ENCODE results near the gene BMP6.

Gene BMP6

DNA sequence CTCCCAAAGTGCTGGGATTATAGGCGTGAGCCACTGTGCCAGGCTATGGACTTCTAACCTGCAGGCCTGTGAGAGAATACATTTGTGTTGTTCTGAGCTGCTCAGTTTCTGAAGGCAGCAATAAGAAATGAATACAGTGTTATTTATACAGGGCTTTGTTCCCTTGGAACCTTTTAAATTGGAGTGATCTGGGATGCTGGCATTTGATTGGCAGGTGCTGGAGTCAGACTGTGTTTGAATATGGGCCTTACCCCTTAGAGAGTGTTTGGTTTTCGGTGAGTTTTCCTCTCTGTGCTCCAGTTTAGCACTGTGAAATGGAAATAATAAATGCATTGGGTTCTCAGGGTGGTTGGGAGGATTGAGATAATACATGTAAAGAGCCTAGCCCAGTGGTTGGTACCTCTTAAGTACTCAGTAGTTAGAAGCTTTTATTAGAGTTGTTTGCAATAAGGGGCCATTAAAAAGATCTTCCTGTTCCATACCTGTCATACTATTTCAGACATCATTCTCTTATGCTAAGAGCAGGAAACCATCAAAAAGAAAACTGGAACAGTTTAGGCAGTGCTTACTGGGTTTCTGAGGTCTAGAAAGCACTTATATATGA is 22.1 kb downstream of the BMP6 start:
- Mint-ChIP-seq H3K27me3 (ENCODE audit: low read depth) (no peaks in the 10 kb centered on the region), H3K27ac (no peak overlapping the region), H3K36me3 (ENCODE audit: low read depth) (no peaks in the 10 kb centered on the region), H3K9me3 (no peaks in the 10 kb centered on the region), H3K4me1 (ENCODE audit: low read depth) (no peaks in the 10 kb centered on the region), H3K4me3 (no peak overlapping the region)

DNA sequence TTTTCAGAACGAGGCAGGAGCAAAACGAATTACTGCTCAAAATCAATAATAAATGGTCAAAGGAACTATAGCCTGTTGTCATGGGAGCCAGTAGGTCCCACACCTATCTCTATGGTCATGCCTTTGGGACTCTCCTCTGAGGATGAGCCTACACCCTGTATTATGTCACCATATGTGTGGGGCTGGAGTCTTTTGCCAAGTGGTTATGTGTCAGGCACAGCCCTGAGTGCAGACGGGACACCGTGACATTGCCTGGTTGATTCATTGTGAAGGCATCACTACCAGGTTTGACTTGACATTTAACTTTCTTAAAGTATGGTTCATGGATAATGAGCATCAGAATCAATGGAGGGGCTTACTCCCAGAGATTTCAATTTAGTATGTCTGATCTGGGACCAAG is 23.6 kb downstream of the BMP6 start:
- no peaks in the 10 kb centered on the region for H3K9me3 Mint-ChIP-seq
- H3K4me3 Mint-ChIP-seq, result no peak overlapping the region
- no peaks in the 10 kb centered on the region for H3K4me1 Mint-ChIP-seq (ENCODE audit: low read depth)
- H3K27ac Mint-ChIP-seq, result no peak overlapping the region
- no peaks in the 10 kb centered on the region for H3K36me3 Mint-ChIP-seq (ENCODE audit: low read depth)
- no peaks in the 10 kb centered on the region for H3K27me3 Mint-ChIP-seq (ENCODE audit: low read depth)

DNA sequence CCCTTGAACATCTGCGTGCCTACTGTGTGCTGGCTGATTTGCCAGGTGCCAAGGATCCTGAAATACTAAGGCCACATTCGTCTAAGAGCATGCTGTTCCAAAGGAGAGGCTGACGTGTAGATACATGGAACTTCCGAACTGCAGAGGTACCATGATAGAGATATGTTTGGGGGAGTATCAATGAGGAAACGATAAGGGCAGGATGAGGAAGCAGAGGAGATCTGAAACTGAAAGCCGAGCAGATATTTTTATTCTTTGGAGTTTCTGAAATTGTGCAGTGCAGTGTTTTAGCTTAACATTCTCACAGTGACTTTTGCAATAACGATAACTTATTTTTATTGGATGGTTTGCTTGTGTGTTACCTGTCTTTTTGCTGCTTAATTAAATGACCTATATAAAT is 24.3 kb downstream of the BMP6 start:
- Mint-ChIP-seq H3K9me3 (no peaks in the 10 kb centered on the region), H3K27ac (no peak overlapping the region), H3K4me3 (no peak overlapping the region), H3K36me3 (ENCODE audit: low read depth) (no peaks in the 10 kb centered on the region), H3K4me1 (ENCODE audit: low read depth) (no peaks in the 10 kb centered on the region), H3K27me3 (ENCODE audit: low read depth) (no peaks in the 10 kb centered on the region)

DNA sequence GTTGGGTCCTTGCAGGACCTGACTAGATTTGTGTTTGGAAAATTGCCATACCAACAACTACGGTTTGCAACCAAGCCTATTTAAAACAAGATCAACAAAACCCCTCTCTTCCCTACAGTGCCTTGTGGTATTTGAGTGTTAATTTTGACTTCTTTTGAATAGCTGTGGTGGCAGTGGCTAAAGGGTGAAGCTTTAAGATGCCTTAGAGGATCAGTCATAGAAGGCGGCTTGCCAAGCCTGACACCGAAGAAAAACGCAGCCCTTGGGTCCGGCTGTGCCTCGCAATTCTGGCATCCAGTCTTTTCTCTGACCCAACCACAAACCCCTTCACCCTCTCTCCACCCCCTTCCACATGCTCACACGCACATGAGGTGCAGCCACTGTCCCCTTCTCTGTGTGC is 32.6 kb downstream of the BMP6 start:
- peaks cover 6% of the 10 kb centered on the region for H3K27me3 Mint-ChIP-seq (ENCODE audit: low read depth)
- no peaks in the 10 kb centered on the region for H3K4me1 Mint-ChIP-seq (ENCODE audit: low read depth)
- H3K36me3 Mint-ChIP-seq (ENCODE audit: low read depth), result no peaks in the 10 kb centered on the region
- H3K4me3 Mint-ChIP-seq, result no peak overlapping the region
- H3K9me3 Mint-ChIP-seq, result no peaks in the 10 kb centered on the region
- H3K27ac Mint-ChIP-seq, result no peak overlapping the region

DNA sequence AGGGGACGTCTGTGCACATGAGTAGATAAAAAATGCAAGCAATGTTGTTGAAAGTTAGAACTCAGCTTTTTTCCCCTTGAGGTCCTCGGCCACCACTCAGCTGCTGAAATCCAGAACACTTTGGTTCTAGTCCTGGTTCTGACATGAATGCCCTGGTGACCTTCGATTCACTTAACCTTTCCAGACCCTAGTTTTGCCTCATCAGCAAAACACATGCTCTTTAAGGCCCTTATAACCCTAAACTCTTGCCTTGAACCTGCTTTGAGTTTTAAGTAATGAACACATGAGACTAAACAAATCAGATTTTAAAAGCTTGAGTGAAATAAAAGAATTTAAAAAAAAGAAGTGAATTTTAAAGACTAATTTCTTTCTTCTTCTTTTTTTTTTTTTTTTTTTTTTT is 33.4 kb downstream of the BMP6 start:
- Mint-ChIP-seq H3K4me3 (no peak overlapping the region), H3K9me3 (no peaks in the 10 kb centered on the region), H3K27ac (no peak overlapping the region), H3K36me3 (ENCODE audit: low read depth) (no peaks in the 10 kb centered on the region), H3K4me1 (ENCODE audit: low read depth) (no peaks in the 10 kb centered on the region), H3K27me3 (ENCODE audit: low read depth) (peaks cover 6% of the 10 kb centered on the region)

DNA sequence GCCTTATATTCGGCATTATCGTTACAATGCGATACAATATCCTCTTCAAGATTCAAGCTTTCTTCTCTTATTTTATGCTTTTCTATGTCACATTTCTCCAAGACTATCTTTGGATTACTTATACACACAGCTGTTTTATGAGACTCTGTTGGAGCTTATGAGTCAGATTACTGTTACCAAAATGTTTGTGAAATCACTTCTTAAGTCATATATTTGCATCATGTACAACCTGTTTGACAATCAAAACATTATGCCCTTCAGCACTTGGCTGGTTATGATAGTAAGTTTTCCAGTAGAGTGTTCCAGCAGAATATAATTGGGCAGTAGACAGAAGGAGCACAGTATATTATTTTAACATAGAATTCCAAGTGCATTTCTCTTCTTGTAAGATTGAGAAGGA is 35.2 kb downstream of the BMP6 start:
- no peak overlapping the region for H3K4me3 Mint-ChIP-seq
- peaks cover 4% of the 10 kb centered on the region for H3K27me3 Mint-ChIP-seq (ENCODE audit: low read depth)
- H3K27ac Mint-ChIP-seq, result no peak overlapping the region
- H3K36me3 Mint-ChIP-seq (ENCODE audit: low read depth), result no peaks in the 10 kb centered on the region
- H3K4me1 Mint-ChIP-seq (ENCODE audit: low read depth), result no peaks in the 10 kb centered on the region
- H3K9me3 Mint-ChIP-seq, result no peaks in the 10 kb centered on the region

DNA sequence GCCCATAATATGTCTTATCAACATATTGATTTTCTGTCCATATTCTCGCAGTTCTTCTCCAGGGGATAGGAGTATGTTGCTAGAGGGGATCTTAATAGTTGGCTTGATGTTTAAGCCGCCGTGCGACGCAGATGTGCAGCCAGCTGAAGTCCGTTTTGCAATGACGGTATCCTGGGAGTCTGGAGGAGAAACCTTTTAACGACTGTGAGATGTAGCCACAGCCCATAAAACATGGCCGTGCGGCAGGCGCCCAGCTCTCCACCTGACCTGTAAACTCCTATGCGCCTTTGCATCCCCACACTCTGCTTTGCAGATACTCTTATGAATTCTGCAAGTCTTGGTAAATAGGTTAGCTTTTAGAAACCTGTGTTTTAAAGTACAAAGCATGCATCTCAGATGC is 36.9 kb downstream of the BMP6 start:
- no peak overlapping the region for H3K4me3 Mint-ChIP-seq
- H3K27me3 Mint-ChIP-seq (ENCODE audit: low read depth), result no peaks in the 10 kb centered on the region
- no peaks in the 10 kb centered on the region for H3K4me1 Mint-ChIP-seq (ENCODE audit: low read depth)
- no peaks in the 10 kb centered on the region for H3K36me3 Mint-ChIP-seq (ENCODE audit: low read depth)
- no peak overlapping the region for H3K27ac Mint-ChIP-seq
- no peaks in the 10 kb centered on the region for H3K9me3 Mint-ChIP-seq

DNA sequence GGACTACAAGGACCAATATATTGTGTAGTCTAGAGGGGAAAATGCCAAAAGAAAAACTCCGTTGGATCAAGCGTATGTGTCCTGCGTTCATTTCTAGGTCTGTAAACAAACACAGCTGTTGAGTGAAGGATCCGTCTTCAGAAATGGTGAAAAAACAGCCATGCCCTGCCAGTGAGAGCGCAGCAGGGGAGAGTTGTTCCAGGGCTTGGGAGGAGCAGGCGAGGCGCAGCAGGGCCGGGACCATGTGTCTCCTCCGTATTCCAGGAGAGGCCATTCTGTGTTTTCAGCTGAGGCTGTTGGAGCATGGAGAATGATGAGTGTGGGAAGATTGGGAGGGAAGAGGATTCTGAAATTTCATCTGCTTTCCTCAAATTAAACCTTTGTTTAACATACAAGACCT is 38.0 kb downstream of the BMP6 start:
- H3K9me3 Mint-ChIP-seq, result no peaks in the 10 kb centered on the region
- H3K4me3 Mint-ChIP-seq, result no peak overlapping the region
- H3K36me3 Mint-ChIP-seq (ENCODE audit: low read depth), result no peaks in the 10 kb centered on the region

DNA sequence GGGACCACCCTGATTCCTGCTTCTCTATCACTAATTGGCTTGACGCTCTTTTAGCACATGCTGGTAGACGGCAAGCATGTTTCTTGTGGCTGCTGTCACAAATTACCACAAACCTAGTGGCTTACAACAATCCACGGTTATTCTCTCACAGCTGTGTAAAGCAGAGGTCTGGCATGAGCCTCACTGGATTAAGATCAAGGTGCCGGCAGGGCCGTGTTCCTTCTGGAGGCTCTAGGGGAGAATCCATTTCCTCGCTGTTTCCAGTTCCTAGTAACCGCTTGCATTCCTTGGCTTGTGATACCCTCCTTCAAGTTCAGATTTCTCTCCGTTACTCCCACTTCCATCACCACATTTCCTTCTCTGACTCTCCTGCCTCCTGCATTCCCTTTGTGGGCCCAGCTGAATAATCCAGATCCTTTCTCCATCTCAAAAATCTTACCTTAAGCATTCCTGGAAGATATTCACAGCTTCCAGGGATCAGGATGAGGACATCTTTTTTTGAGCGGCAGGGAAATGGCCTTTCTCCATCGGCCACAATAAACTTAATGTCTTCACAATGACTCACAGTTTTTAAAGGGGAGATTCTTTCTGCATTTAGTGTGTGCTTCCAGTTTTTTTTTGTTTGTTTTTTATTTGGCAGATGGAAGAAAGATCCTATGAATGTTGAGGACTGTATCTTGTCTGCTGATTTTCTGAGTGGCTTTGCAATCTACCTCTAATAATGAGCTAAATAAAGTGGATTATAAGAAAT is 39.9 kb downstream of the BMP6 start:
- Mint-ChIP-seq H3K4me1 (ENCODE audit: low read depth) (no peaks in the 10 kb centered on the region), H3K27ac (no peak overlapping the region), H3K36me3 (ENCODE audit: low read depth) (no peaks in the 10 kb centered on the region), H3K9me3 (no peaks in the 10 kb centered on the region), H3K4me3 (no peak overlapping the region), H3K27me3 (ENCODE audit: low read depth) (no peaks in the 10 kb centered on the region)

More for the DNA sequence above, 38.0 kb downstream of the BMP6 start:
- no peak overlapping the region for H3K27ac Mint-ChIP-seq
- no peaks in the 10 kb centered on the region for H3K27me3 Mint-ChIP-seq (ENCODE audit: low read depth)
- H3K4me1 Mint-ChIP-seq (ENCODE audit: low read depth), result no peaks in the 10 kb centered on the region

DNA sequence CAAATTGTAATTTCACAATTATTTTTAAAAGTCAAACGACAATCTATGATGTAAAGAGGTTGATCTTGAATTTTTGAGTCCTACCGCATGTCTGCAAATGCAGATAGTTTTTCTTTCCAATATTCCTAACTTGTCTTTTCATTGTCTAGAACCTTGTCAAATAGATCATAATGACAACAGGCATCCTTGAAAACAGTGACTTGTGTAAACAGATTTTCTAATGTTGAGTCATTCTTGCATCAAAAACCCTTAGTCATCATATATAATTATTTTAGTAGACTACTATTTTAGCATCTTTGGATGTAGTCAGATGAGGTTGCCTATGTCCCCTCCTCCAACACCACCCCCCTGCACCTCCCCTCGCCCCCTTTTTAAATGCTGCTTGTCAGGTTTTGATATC is 43.8 kb downstream of the BMP6 start:
- Mint-ChIP-seq H3K9me3 (no peaks in the 10 kb centered on the region), H3K4me3 (no peak overlapping the region), H3K27me3 (ENCODE audit: low read depth) (peaks cover under 1% of the 10 kb centered on the region), H3K4me1 (ENCODE audit: low read depth) (no peaks in the 10 kb centered on the region), H3K27ac (no peak overlapping the region), H3K36me3 (ENCODE audit: low read depth) (no peaks in the 10 kb centered on the region)

DNA sequence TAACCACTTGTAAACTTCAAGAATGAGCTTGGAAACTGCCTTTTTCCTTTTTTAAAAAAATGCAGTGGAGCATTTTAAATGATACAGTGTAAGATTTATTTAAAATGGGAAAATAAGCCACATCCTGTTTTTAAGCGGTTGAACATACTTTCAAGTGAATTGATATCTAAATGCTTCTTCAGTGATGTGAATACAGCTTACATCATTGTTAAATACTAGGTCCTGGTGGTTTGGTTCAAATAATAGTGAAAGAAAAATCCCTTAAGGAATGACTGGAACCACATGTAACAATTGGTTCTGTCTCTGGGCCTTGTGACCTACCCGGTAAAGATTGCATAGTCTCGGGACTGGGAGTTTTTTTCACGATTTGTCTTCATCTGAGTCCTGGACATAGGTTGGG is 44.2 kb downstream of the BMP6 start:
- Mint-ChIP-seq H3K27me3 (ENCODE audit: low read depth) (peaks cover 4% of the 10 kb centered on the region), H3K9me3 (no peaks in the 10 kb centered on the region), H3K36me3 (ENCODE audit: low read depth) (no peaks in the 10 kb centered on the region), H3K4me3 (no peak overlapping the region), H3K27ac (no peak overlapping the region), H3K4me1 (ENCODE audit: low read depth) (no peaks in the 10 kb centered on the region)

DNA sequence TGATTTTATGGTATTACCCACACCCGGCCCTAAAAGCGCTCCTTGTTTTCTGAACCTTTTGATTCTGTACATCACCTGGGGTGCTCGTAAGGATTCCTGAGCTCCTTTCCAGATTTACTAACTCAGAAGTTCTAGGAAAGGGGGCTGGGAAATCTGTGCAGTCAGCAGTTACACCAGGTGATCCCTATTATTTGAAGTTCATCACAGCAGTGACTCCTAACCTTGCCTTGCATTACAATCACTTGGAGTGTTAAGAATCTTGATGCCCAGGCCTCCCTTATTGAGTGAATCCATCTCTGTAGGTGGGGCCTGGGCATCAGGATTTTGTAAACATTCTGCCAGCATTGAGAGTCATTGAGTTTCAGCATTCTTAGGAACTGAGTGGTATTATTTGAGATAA is 44.7 kb downstream of the BMP6 start:
- no peaks in the 10 kb centered on the region for H3K9me3 Mint-ChIP-seq
- peaks cover 9% of the 10 kb centered on the region for H3K27me3 Mint-ChIP-seq (ENCODE audit: low read depth)
- no peaks in the 10 kb centered on the region for H3K36me3 Mint-ChIP-seq (ENCODE audit: low read depth)
- no peaks in the 10 kb centered on the region for H3K4me1 Mint-ChIP-seq (ENCODE audit: low read depth)
- H3K4me3 Mint-ChIP-seq, result no peak overlapping the region
- no peak overlapping the region for H3K27ac Mint-ChIP-seq

DNA sequence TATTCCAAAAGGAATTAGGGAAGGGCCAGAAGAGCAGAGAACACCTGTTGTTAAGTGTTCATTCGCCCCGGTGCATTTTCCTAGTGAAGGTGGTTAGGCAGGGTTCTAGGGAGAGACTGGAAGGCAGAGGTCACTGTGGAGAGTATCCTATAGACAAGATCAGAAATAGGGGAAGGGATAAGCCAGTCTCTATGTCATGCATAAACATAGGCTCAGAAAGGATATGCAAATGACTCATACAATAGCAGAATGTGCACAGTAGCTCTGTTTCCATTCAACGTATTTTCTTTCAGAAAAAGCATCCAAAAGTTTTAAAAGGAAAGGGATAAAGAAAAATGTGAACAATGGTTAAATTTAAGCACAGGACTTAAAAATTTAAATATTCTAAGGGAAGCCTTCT is 47.4 kb downstream of the BMP6 start:
- Mint-ChIP-seq H3K27ac (no peak overlapping the region), H3K36me3 (ENCODE audit: low read depth) (no peaks in the 10 kb centered on the region), H3K4me3 (no peak overlapping the region), H3K4me1 (ENCODE audit: low read depth) (no peaks in the 10 kb centered on the region), H3K27me3 (ENCODE audit: low read depth) (peaks cover 10% of the 10 kb centered on the region), H3K9me3 (no peaks in the 10 kb centered on the region)

DNA sequence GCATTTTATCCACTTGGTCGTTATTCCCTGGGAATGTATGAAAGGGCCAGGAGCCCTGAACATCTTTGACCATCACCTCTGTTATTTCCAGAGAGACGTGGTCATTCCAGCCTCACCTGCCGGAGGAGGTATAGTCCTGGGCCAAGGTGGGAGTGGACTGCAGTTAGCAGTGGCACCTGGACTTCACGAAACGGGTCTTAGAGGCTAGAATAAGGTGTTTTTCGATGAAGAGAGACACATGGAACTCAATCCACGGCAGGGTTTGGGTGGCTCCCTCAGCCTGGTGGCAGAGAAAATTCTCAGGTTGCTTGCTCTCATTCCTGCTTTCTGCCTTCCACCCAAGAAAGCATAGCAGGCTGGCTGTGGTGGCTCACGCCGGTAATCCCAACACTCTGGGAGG is 48.0 kb downstream of the BMP6 start:
- Mint-ChIP-seq H3K4me3 (no peak overlapping the region), H3K27ac (no peak overlapping the region), H3K27me3 (ENCODE audit: low read depth) (peaks cover 10% of the 10 kb centered on the region), H3K4me1 (ENCODE audit: low read depth) (no peaks in the 10 kb centered on the region), H3K36me3 (ENCODE audit: low read depth) (no peaks in the 10 kb centered on the region), H3K9me3 (no peaks in the 10 kb centered on the region)

DNA sequence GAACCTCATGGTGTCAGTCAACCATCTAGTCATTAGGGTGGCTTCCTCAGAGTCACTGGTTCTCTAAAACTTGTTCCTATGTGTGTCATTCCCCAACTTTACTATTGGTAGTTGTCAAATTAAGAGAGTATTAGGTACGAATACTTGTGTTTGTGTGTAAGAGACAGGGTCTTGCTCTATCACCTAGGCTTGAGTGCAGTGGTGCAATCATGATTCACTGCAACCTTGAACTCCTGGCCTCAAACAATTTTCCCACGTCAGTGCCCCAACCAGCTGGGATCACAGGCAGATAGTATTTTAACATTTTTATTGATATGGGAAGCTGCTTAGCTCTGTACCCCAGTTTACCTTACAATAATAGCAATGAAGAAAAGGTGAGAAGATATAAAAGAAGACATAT is 50.6 kb downstream of the BMP6 start:
- no peak overlapping the region for H3K4me3 Mint-ChIP-seq
- H3K4me1 Mint-ChIP-seq (ENCODE audit: low read depth), result no peaks in the 10 kb centered on the region
- H3K9me3 Mint-ChIP-seq, result no peaks in the 10 kb centered on the region
- H3K36me3 Mint-ChIP-seq (ENCODE audit: low read depth), result no peaks in the 10 kb centered on the region
- peaks cover 10% of the 10 kb centered on the region for H3K27me3 Mint-ChIP-seq (ENCODE audit: low read depth)
- no peak overlapping the region for H3K27ac Mint-ChIP-seq
